Naive thymus-derived CD8-positive, alpha-beta T cell (primary cell): ENCODE results near the gene UNC80. TPM values are rescaled to one million over a fixed set of nuclear protein-coding genes. Genes with fewer than 3 reads are reported as not detected.
A peak's percentile ranks its signal among the peaks of the same experiment; 100 is the strongest.

Source experiments
- ATAC-seq, 2 donors: fragments of 150-1000 bp; cut with Tn5 transposase in 1 of 2; sonication (Bioruptor Pico), chemical (Tn5 transposase) in 1 of 2; 1 replicate in 1 of 2; 2 replicates in 1 of 2; pipeline ENCODE4 v1.10.0; 2021; ENCODE audit warnings: mild to moderate bottlenecking in 2 of 2, moderate library complexity in 2 of 2
- POLR2A ChIA-PET: fragments of 350-600 bp; sonication (Branson Sonifier 250); formaldehyde crosslinking; loops from one replicate; lab custom pipeline; 2021; ENCODE audit warnings: antibody characterized with exemption; lab: Charles Lee
- DNase-seq, 10 donors: peaks; one replicate each; pipeline versions ENCODE4 v3.0.0 to v3.0.0-alpha.2; 2020 to 2022
- H3K27ac Mint-ChIP-seq, 10 donors: one replicate each; pipeline ENCODE4 v1.8.0; 2020 to 2022; ENCODE audit warnings: mild to moderate bottlenecking in 10 of 10, mixed read lengths in 10 of 10, moderate library complexity in 4 of 10, inconsistent platforms in 1 of 10
- H3K27me3 Mint-ChIP-seq, 5 donors: one replicate each; pipeline ENCODE4 v1.8.0; 2021 to 2022; ENCODE audit warnings: mixed read lengths in 5 of 5
- H3K36me3 Mint-ChIP-seq, 3 donors: one replicate each; pipeline ENCODE4 v1.8.0; 2020 to 2022; ENCODE audit warnings: mixed read lengths in 3 of 3, mild to moderate bottlenecking in 2 of 3, inconsistent platforms in 1 of 3
- H3K4me1 Mint-ChIP-seq, 4 donors: one replicate each; pipeline ENCODE4 v1.8.0; 2021 to 2022; ENCODE audit warnings: mixed read lengths in 4 of 4
- H3K4me3 Mint-ChIP-seq, 10 donors: one replicate each; pipeline ENCODE4 v1.8.0; 2020 to 2022; ENCODE audit warnings: mild to moderate bottlenecking in 10 of 10, mixed read lengths in 10 of 10, moderate library complexity in 6 of 10, inconsistent platforms in 1 of 10
- H3K9me3 Mint-ChIP-seq, 9 donors: one replicate each; pipeline ENCODE4 v1.8.0; 2020 to 2022; ENCODE audit warnings: mixed read lengths in 9 of 9, mild to moderate bottlenecking in 3 of 9, inconsistent platforms in 1 of 9, moderate library complexity in 1 of 9
- polyA plus RNA-seq, 3 donors: library from polyadenylated mRNA; unstranded; fragments of 300-500 nt; fragmentation: Illumina TruSeq; gene quantifications; one replicate each; pipeline ENCODE4 v1.2.3, GENCODE V29; 2021
- total RNA-seq, 8 experiments: library from RNA in 2 of 8; stranded (reverse) in 2 of 8; gene quantifications; one replicate each; pipeline ENCODE4 v1.2.3 and lab custom pipeline; 2021 to 2026

UNC80 gene
- total and polyA plus RNA-seq, 5 experiments from 2014 or later = not detected

DNA sequence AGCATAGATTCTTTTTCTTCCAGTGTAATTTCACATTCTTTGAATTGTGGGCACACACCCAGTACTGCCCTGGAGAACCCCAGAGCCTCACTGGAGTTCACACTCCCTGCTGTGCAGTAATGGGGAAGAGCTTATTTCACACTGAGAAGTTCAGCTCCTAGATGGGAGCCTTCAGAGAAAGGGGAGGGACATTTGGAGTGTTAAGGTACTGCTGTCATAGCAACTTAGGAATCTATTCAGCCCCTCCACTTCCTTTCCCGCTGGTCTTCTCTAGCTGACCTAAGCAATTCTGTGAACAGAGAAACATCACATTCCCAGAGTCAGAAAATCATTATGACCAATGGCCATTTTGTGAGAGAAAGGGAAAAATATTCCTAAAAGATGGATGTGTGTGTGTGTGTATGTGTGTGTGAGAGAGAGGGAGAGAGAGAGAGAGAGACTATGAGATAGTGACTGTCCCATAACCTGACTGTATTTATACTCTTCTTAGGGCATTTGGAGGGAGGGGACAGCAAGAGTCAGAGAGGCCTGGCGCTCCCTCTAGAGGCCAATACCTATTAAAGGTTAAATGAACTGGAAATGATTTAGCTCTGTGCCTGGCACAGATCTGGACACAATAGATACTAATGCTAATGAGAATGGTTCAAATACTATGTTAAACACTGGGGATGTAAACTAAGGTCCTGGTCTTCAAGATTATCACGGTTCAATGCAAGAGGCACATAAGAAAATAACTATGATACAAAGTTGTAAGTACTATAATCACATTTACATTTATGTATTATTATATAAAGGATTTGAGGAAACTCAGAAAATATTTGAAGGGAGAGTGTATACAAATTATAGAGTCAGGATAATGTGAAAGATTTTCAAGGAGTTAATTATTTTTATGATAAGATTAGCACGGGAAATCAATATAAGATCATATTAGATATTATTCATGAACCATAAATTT lies 189.3 kb downstream of the UNC80 start:
- Mint-ChIP-seq H3K36me3 (no peaks in the 10 kb centered on the region), H3K4me3 (no peak overlapping the region), H3K27me3 (peaks cover 0 to 4% (median 1%) of the 10 kb centered on the region in 5 donors), H3K4me1 (peaks cover 0 to 2% (median 0%) of the 10 kb centered on the region in 4 donors), H3K9me3 (no peaks in the 10 kb centered on the region), H3K27ac (no peak overlapping the region)
- ATAC-seq = peak; percentile 35 to 42
- POLR2A ChIA-PET = no interaction called here
- DNase-seq = peak in 6 of 10 donors; percentile 4 to 35 (median 12)

- Mint-ChIP-seq H3K4me1 (peaks cover 0 to 2% (median 0%) of the 10 kb centered on the region in 4 donors), H3K36me3 (no peaks in the 10 kb centered on the region), H3K27ac (no peak overlapping the region), H3K9me3 (no peaks in the 10 kb centered on the region), H3K27me3 (peaks cover 0 to 9% (median 4%) of the 10 kb centered on the region in 5 donors), H3K4me3 (no peak overlapping the region)
- POLR2A ChIA-PET = no interaction called here
- DNase-seq (no peak), ATAC-seq (no peak)
Observed at GRCh38 chr2:209965723-209966122, 194.1 kb downstream of the UNC80 start.

DNA sequence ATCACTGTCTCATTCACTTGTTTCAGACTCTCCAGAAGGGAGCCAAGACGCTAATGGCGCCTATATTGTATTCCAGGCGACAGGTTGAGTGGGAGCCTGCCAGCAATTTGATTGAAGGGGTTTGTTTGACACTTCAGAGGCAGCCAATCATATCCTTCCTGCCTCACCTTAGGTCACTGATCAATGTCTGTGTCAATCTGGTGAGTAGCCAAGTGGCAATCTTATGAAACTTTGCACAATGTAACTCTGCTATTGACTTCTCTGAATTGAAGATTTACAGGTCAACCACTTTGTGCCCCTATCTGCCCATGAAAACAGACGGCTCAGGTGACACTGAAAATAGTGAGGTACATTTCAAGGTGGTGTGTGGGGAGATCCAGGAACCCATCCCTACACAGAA lies 198.1 kb downstream of the UNC80 start:
- H3K27ac Mint-ChIP-seq = no peak overlapping the region
- H3K4me3 Mint-ChIP-seq = no peak overlapping the region
- POLR2A ChIA-PET = no interaction called here
- no peaks in the 10 kb centered on the region for H3K4me1 Mint-ChIP-seq
- no peaks in the 10 kb centered on the region for H3K9me3 Mint-ChIP-seq
- DNase-seq = no peak
- peaks cover 6 to 17% (median 10%) of the 10 kb centered on the region in 5 donors for H3K27me3 Mint-ChIP-seq
- ATAC-seq = no peak
- H3K36me3 Mint-ChIP-seq = no peaks in the 10 kb centered on the region

DNA sequence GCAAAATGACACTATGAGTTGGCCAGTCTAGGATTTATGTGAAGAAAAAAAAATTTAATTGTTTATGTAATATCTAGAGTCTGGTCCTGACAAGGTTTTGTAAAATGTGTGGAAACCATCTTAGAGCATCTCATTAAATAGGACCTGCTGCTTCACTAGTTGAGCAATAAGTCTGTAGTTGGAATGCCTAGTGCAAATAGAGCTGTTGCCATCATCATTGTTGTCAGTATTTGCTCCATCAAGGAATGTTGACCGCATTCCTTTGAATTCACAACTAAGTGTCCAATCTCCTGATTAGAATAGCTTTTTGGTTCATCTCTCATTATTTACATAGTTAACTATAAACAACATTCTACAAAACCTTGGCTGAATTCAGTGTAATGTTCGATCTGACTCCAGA lies 198.6 kb downstream of the UNC80 start:
- Mint-ChIP-seq H3K27ac (no peak overlapping the region), H3K36me3 (no peaks in the 10 kb centered on the region), H3K4me1 (no peaks in the 10 kb centered on the region), H3K9me3 (no peaks in the 10 kb centered on the region), H3K27me3 (peaks cover 6 to 17% (median 10%) of the 10 kb centered on the region in 5 donors), H3K4me3 (no peak overlapping the region)
- no peak for DNase-seq
- no peak for ATAC-seq
- POLR2A ChIA-PET = no interaction called here

GRCh38 chr2:209970711-209971110 lies 199.1 kb downstream of the UNC80 start:
- POLR2A ChIA-PET = no interaction called here
- H3K9me3 Mint-ChIP-seq = no peaks in the 10 kb centered on the region

DNA sequence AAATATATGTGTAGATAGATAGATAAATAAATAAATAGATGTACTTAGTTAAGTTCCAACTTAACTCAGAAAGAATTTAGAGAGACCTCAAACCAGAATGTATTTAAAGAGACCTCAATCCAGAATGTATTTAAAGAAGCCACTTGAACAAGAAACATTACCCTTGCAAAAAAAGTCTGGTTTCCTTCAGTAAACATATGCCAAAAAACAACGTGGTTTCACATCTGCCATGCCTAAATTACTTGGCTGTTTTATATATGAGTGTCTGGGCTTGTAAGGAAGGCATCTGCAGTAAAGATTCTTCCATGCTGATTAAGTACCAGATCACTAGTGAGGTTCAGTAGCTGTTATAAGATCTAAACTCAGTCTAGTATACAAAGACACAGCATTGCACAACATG lies 201.7 kb downstream of the UNC80 start:
- no peak for DNase-seq
- ATAC-seq = no peak
- no peak overlapping the region for H3K4me3 Mint-ChIP-seq
- H3K36me3 Mint-ChIP-seq = no peaks in the 10 kb centered on the region
- no peak overlapping the region for H3K27ac Mint-ChIP-seq
- H3K27me3 Mint-ChIP-seq = peaks cover 4 to 16% (median 7%) of the 10 kb centered on the region in 5 donors
- H3K4me1 Mint-ChIP-seq = no peaks in the 10 kb centered on the region
- H3K9me3 Mint-ChIP-seq = no peaks in the 10 kb centered on the region
- POLR2A ChIA-PET = no interaction called here

More at GRCh38 chr2:209970711-209971110, 199.1 kb downstream of the UNC80 start:
- no peaks in the 10 kb centered on the region for H3K36me3 Mint-ChIP-seq
- ATAC-seq (no peak), DNase-seq (no peak)
- no peak overlapping the region for H3K4me3 Mint-ChIP-seq
- peak overlapping the region in 1 of 10 donors; percentile 31 for H3K27ac Mint-ChIP-seq
- peaks cover 6 to 17% (median 10%) of the 10 kb centered on the region in 5 donors for H3K27me3 Mint-ChIP-seq
- H3K4me1 Mint-ChIP-seq = no peaks in the 10 kb centered on the region

DNA sequence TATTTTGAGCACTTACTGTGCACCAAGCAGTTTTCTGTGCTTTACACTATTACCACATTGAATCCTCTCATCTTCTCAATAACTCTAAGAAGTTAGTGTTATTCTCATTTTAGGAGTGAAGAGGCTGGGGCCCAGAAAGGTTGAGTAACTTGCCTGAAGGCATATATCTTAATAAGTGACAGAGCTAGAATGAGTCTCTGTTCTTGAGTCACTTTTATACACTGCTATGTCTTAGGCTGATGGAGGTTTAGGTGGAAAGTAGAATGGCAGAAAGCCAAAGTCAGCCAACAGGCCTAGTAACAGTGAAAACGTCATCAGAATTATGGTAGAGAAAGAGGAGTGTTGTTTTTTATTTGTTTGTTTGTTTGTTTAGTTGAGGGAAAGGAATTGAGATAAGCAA lies 202.9 kb downstream of the UNC80 start:
- Mint-ChIP-seq H3K4me3 (no peak overlapping the region), H3K4me1 (no peaks in the 10 kb centered on the region), H3K27me3 (peaks cover 4 to 15% (median 6%) of the 10 kb centered on the region in 5 donors), H3K27ac (no peak overlapping the region), H3K9me3 (no peaks in the 10 kb centered on the region), H3K36me3 (no peaks in the 10 kb centered on the region)
- ATAC-seq = no peak
- POLR2A ChIA-PET = no interaction called here
- no peak for DNase-seq

- no peak for ATAC-seq
- no peak for DNase-seq
- H3K9me3 Mint-ChIP-seq = no peaks in the 10 kb centered on the region
- H3K27ac Mint-ChIP-seq = no peak overlapping the region
- peaks cover 3 to 14% (median 6%) of the 10 kb centered on the region in 5 donors for H3K27me3 Mint-ChIP-seq
- POLR2A ChIA-PET = interaction anchor here (0.5 kb wide), 1 partner anchor 1793 kb away, joined by 5 read pairs; no protein-coding TSS in a partner anchor
- H3K36me3 Mint-ChIP-seq = no peaks in the 10 kb centered on the region
- no peak overlapping the region for H3K4me3 Mint-ChIP-seq
- no peaks in the 10 kb centered on the region for H3K4me1 Mint-ChIP-seq
Observed at GRCh38 chr2:209976698-209977385, 205.2 kb downstream of the UNC80 start.

GRCh38 chr2:209977386-209978239 lies 206.0 kb downstream of the UNC80 start:
- peak in 3 of 10 donors; percentile 54 to 60 (median 58) for DNase-seq
- Mint-ChIP-seq H3K9me3 (no peaks in the 10 kb centered on the region), H3K27me3 (peaks cover 3 to 8% (median 6%) of the 10 kb centered on the region in 5 donors), H3K36me3 (no peaks in the 10 kb centered on the region), H3K4me1 (no peaks in the 10 kb centered on the region), H3K27ac (no peak overlapping the region), H3K4me3 (no peak overlapping the region)
- ATAC-seq = peak in 1 of 2 donors; percentile 20
- POLR2A ChIA-PET = no interaction called here

DNA sequence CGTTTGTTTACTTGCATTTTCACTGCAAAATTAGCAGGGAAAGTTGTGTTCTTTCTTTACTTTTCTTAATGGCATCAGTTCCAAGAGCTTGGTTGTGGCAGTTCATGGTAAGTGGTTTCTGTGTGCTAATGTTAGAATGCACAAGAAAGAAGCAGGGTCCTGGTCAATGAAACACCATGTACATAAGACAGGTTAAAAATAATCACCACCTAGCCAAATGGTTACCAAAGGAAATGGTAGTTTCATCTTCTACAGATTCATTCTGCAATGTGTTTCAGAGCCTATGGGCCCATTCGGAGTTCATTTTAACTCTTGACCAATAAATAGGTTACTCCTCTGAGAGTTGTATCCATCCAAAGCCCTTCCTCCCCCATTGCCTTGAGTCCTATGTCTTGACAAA lies 212.7 kb downstream of the UNC80 start:
- ATAC-seq (no peak), DNase-seq (no peak)
- H3K4me1 Mint-ChIP-seq = peaks cover 0 to 5% (median 1%) of the 10 kb centered on the region in 4 donors
- no peaks in the 10 kb centered on the region for H3K36me3 Mint-ChIP-seq
- H3K27me3 Mint-ChIP-seq = peaks cover 0 to 8% (median 4%) of the 10 kb centered on the region in 5 donors
- H3K4me3 Mint-ChIP-seq = no peak overlapping the region
- POLR2A ChIA-PET = no interaction called here
- no peaks in the 10 kb centered on the region for H3K9me3 Mint-ChIP-seq
- no peak overlapping the region for H3K27ac Mint-ChIP-seq

- no peaks in the 10 kb centered on the region for H3K36me3 Mint-ChIP-seq
- POLR2A ChIA-PET = no interaction called here
- H3K4me1 Mint-ChIP-seq = peaks cover 0 to 5% (median 1%) of the 10 kb centered on the region in 4 donors
- peaks cover 0 to 15% (median 6%) of the 10 kb centered on the region in 5 donors for H3K27me3 Mint-ChIP-seq
- no peak for ATAC-seq
- no peak for DNase-seq
- H3K27ac Mint-ChIP-seq = no peak overlapping the region
- H3K4me3 Mint-ChIP-seq = no peak overlapping the region
- H3K9me3 Mint-ChIP-seq = no peaks in the 10 kb centered on the region
Observed at GRCh38 chr2:209985874-209986273, 214.2 kb downstream of the UNC80 start.

- DNase-seq (no peak), ATAC-seq (no peak)
- Mint-ChIP-seq H3K9me3 (no peaks in the 10 kb centered on the region), H3K36me3 (no peaks in the 10 kb centered on the region), H3K4me1 (peaks cover 0 to 5% (median 1%) of the 10 kb centered on the region in 4 donors), H3K27ac (no peak overlapping the region), H3K4me3 (no peak overlapping the region), H3K27me3 (peaks cover 0 to 15% (median 7%) of the 10 kb centered on the region in 5 donors)
- POLR2A ChIA-PET = no interaction called here
Observed at GRCh38 chr2:209986415-209986814, 214.8 kb downstream of the UNC80 start.
